Sigmoid colon (tissue), 7 donors: ENCODE measurements around the gene PTCD1. TPM values are rescaled to one million over a fixed set of nuclear protein-coding genes. Genes with fewer than 3 reads are reported as not detected.

Experiments
- DNase-seq: peaks from one replicate; pipeline ENCODE4 v3.0.0-alpha.2; 2019
- H3K27ac ChIP-seq, 4 donors: fragments of 200-600 bp; sonication (generic); one replicate each; pipeline ENCODE4 v1.5.1; 2016 to 2019; ENCODE audit warnings: mild to moderate bottlenecking in 1 of 4
- H3K27me3 ChIP-seq, 3 donors: fragments of 200-600 bp; sonication (generic); one replicate each; pipeline ENCODE4 v1.5.1; 2019; ENCODE audit warnings: mild to moderate bottlenecking in 1 of 3
- H3K36me3 ChIP-seq, 4 donors: fragments of 200-600 bp; sonication (generic); one replicate each; pipeline ENCODE4 v1.5.1; 2016 to 2019
- H3K4me1 ChIP-seq, 4 donors: fragments of 200-600 bp; sonication (generic); one replicate each; pipeline ENCODE4 v1.5.1; 2017 to 2019
- H3K4me3 ChIP-seq, 4 donors: fragments of 200-600 bp; sonication (generic); one replicate each; pipeline ENCODE4 v1.5.1; 2017 to 2019; ENCODE audit warnings: mild to moderate bottlenecking in 2 of 4, moderate library complexity in 1 of 4
- H3K9me3 ChIP-seq, 4 donors: fragments of 200-600 bp in 3 of 4; sonication (generic) in 3 of 4; one replicate each; pipeline versions ENCODE4 v1.5.1 to v1.6.1; 2013 to 2019
- EP300 ChIP-seq, 4 donors: sonication (generic); formaldehyde crosslinking; IDR thresholded peaks; one replicate each; pipeline ENCODE4 v1.6.1; 2017; ENCODE audit warnings: antibody characterized with exemption in 4 of 4
- POLR2A ChIP-seq, 2 donors: fragments of 450-650 bp; IDR thresholded peaks; one replicate each; pipeline ENCODE4 v1.6.1; 2016; ENCODE audit warnings: antibody characterized with exemption in 2 of 2, mild to moderate bottlenecking in 2 of 2, moderate library complexity in 2 of 2
- POLR2AphosphoS5 ChIP-seq, 4 donors: sonication (generic); formaldehyde crosslinking; IDR thresholded peaks; one replicate each; pipeline ENCODE4 v1.6.1; 2017; ENCODE audit warnings: antibody characterized with exemption in 4 of 4
- WGBS, 2 donors: extraction: QIAGEN DNeasy Blood & Tissue Kit; methylation state at CpG; one replicate each; pipeline ENCODE4 v1.1.7; 2013; 5-methylcytosine and 5-hydroxymethylcytosine counted together
- intact Hi-C: fragments of 100-400 bp; cut with DNase I; formaldehyde crosslinking; loops from one replicate; pipeline ENCODE4 v1.15.1; 2023
- polyA plus RNA-seq, 3 donors: library from polyadenylated mRNA; stranded (reverse); fragments of 200-250 nt; gene quantifications; one replicate each; pipeline ENCODE4 v1.2.3, GENCODE V29; 2013
- total RNA-seq, 4 donors: library from RNA; depleted of rRNA; stranded (reverse); fragments of >200 nt; gene quantifications; one replicate each; pipeline ENCODE4 v1.1.0, GENCODE V29; 2016
- TF ChIP-seq, protein P1 (sequence below), 4 experiments: fragments of 450-650 bp in 3 of 4; fragments of 200-600 bp in 1 of 4; IDR thresholded peaks; one replicate each; pipeline ENCODE4 v1.5.1; 2016 to 2019; ENCODE audit warnings: antibody characterized with exemption in 4 of 4, mild to moderate bottlenecking in 3 of 4, moderate library complexity in 2 of 4
- donor health status: healthy with polysubstance abuse.
- donor health status: Bipolar disorder and iron deficiency.
- donor health status: healthy.

The PTCD1 gene
- total and polyA plus RNA-seq, 7 donors = 1.2 to 6.4 (median 5.3) TPM

DNA sequence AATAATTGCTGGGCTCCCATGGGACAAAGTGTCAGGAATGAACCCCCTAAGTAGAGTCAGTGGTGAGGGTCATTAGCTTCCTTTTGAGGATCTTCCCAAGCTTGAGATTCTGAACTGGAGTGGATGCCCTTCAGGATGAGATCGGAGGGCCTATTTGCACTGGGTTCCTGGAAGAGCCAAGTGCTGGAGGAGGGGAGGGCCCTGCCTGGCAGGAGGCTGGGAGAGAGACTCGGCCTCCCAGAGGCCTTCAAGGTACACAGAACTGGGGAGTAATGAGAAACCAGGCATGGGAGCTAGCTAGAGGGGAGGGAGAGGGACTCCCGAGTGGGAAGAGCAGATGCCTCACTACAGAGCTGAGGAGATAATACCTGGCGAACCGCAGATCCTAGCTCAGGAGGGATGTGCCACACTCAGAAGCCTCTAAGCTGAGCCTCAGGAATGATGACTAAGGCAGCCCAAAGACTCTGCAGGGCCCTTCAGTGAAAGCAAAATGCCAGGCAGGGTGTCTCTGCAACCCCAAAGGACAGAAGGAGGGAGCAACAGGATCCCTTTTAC, 39.6 kb downstream of the PTCD1 start:
- Histone ChIP-seq H3K36me3 (peaks cover 16 to 91% (median 56%) of the 10 kb centered on the region in 4 donors), H3K4me3 (no peak overlapping the region), H3K4me1 (peaks cover 0 to 5% (median 2%) of the 10 kb centered on the region in 4 donors), H3K27me3 (no peaks in the 10 kb centered on the region), H3K27ac (no peak overlapping the region), H3K9me3 (no peaks in the 10 kb centered on the region)
- TF ChIP-seq EP300 (IDR thresholded peaks at IDR 0.05) = no peak
- TF ChIP-seq, protein P1, sequence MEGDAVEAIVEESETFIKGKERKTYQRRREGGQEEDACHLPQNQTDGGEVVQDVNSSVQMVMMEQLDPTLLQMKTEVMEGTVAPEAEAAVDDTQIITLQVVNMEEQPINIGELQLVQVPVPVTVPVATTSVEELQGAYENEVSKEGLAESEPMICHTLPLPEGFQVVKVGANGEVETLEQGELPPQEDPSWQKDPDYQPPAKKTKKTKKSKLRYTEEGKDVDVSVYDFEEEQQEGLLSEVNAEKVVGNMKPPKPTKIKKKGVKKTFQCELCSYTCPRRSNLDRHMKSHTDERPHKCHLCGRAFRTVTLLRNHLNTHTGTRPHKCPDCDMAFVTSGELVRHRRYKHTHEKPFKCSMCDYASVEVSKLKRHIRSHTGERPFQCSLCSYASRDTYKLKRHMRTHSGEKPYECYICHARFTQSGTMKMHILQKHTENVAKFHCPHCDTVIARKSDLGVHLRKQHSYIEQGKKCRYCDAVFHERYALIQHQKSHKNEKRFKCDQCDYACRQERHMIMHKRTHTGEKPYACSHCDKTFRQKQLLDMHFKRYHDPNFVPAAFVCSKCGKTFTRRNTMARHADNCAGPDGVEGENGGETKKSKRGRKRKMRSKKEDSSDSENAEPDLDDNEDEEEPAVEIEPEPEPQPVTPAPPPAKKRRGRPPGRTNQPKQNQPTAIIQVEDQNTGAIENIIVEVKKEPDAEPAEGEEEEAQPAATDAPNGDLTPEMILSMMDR (IDR thresholded peaks at IDR 0.05) = no peak
- no peak for TF ChIP-seq POLR2A (IDR thresholded peaks at IDR 0.05)
- TF ChIP-seq POLR2AphosphoS5 (IDR thresholded peaks at IDR 0.05) = no peak
- DNase-seq = no peak
- 83 to 84% methylated on average over 5 of the region's 5 CpGs for WGBS, 2 donors
- intact Hi-C loops = no loop called here

DNA sequence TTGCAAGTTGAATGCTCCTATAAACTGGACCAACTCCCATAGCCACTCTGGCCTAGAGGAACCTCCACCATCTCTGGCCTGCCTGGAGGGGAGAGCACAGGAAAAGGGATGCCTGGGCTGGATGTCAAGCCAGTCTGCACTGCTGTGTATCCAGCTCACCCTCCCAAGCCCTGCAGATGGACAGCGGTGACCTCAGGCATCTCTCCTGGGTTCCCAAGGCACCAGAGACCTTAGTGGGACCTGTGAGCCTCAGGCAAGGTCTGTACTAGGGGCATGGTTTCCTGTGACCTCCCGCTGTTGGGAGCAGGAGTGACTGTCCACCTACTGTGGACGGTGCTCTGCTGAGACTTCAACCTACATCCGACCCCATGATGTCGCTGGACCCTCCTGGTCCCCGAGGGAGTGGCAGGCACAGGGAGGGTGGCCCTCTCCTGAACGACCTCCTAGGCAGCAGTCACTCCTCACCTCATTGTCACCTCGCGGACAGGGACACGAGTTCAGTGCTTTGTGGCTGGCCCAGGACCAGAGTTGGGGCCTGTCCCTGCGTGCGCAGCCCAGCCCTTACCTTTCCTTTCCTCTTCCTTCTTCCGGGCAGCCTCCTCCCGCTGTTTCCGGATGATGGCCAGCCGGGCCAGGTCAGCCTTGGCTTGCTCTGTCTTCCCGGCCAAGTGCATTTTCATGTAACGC, 41.2 kb downstream of the PTCD1 start:
- no peak overlapping the region for H3K4me3 ChIP-seq
- DNase-seq = no peak
- intact Hi-C loops = no loop called here
- peaks cover 13 to 75% (median 45%) of the 10 kb centered on the region in 4 donors for H3K36me3 ChIP-seq
- H3K27ac ChIP-seq = no peak overlapping the region
- H3K9me3 ChIP-seq = no peaks in the 10 kb centered on the region
- 89 to 90% methylated on average over 18 of the region's 18 CpGs for WGBS, 2 donors
- TF ChIP-seq POLR2A (IDR thresholded peaks at IDR 0.05) (no peak), EP300 (IDR thresholded peaks at IDR 0.05) (no peak), POLR2AphosphoS5 (IDR thresholded peaks at IDR 0.05) (no peak)
- TF ChIP-seq, protein P1 (IDR thresholded peaks at IDR 0.05) = no peak
- H3K27me3 ChIP-seq = no peaks in the 10 kb centered on the region
- H3K4me1 ChIP-seq = peaks cover 0 to 17% (median 15%) of the 10 kb centered on the region in 4 donors

DNA sequence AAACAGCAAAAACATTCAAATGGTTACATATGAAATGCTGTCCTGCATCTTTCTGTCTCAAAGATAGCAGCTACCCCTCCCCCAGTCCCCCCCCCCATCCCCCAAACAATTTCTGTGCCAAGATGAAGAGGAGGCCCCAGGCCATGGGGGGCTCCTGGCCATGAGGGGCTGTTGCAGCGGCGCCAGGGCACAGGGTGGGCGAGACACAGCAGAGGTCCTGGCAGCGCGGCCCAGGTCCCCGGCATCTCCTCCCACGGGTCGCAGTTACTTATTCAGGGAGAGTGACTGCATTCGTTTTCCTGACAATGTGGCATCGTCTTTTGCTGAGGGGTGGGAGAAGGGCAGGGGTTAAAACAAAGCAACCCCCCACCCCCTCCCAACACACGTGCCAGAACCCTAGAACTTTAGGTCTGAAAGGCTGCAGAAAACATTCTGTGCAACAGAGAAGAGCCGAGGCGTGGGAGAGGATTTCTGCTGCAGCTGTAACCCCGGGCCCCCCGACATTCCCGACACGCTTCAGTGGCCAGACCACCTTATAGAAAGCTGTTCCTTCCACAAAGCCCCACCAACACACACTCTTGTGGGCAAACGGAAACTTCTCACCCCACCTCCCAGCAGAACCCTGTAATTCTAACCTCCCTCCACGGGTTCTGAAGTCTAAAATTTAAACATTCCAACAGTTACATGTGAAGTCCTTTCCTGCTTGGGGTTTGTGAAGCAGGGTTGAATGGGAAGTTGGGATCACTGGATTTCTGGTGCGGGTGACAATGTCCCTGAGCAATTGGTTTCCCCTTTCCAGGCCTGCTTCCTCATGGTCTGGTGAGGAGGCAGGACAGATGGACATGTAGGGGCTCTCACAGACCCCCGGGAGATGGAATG, 41.9 kb downstream of the PTCD1 start:
- intact Hi-C loops = no loop called here
- WGBS, 2 donors = 84 to 89% methylated on average over 21 of the region's 21 CpGs
- TF ChIP-seq, protein P1 (IDR thresholded peaks at IDR 0.05) = no peak
- TF ChIP-seq POLR2A (IDR thresholded peaks at IDR 0.05) (no peak), EP300 (IDR thresholded peaks at IDR 0.05) (no peak), POLR2AphosphoS5 (IDR thresholded peaks at IDR 0.05) (no peak)
- H3K36me3 ChIP-seq = peaks cover 8 to 68% (median 38%) of the 10 kb centered on the region in 4 donors
- no peak overlapping the region for H3K4me3 ChIP-seq
- peaks cover 0 to 22% (median 19%) of the 10 kb centered on the region in 4 donors for H3K4me1 ChIP-seq
- H3K27me3 ChIP-seq = no peaks in the 10 kb centered on the region
- H3K27ac ChIP-seq = no peak overlapping the region
- no peak for DNase-seq
- H3K9me3 ChIP-seq = no peaks in the 10 kb centered on the region

DNA sequence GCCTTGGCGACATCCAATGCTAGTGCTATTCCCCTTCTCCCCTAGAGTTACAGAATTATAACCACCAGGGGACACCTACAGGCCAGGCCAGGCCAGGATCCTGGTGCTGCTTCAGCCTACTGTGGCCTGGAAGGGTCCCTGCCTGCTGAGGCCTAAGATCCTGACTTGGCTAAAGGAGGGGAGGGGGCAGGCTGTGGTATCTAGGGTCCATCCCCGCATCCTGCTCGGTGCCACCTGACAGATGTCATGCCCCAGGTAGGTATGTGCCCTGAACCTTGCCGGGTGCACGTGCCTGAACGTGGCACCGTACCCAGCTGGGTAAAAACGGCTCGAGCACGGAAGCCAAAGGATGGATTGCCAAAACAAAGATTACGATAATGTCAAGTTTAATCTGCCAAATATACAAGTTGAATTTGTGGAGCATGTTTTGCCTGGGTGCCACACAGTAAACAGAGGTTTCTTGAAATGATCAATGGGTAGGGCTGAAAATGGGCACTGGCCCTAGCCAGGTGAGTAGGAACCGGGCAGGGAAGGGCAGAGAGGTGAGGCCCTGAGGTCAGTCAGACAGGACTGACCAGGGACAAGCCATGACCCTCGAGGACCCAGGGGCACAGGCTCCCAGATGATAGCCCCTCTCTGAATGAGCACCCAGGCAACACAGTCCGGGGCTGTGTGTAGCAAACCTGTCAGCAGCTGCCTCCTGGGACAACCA, 42.8 kb downstream of the PTCD1 start:
- Histone ChIP-seq H3K27ac (no peak overlapping the region), H3K27me3 (no peaks in the 10 kb centered on the region), H3K4me3 (no peak overlapping the region), H3K36me3 (peaks cover 8 to 65% (median 34%) of the 10 kb centered on the region in 4 donors), H3K9me3 (no peaks in the 10 kb centered on the region), H3K4me1 (peaks cover 0 to 22% (median 19%) of the 10 kb centered on the region in 4 donors)
- intact Hi-C loops = no loop called here
- WGBS, 2 donors = 92 to 93% methylated on average over 14 of the region's 14 CpGs
- TF ChIP-seq, protein P1 (IDR thresholded peaks at IDR 0.05) = no peak
- TF ChIP-seq EP300 (IDR thresholded peaks at IDR 0.05) = no peak
- no peak for TF ChIP-seq POLR2A (IDR thresholded peaks at IDR 0.05)
- TF ChIP-seq POLR2AphosphoS5 (IDR thresholded peaks at IDR 0.05) = no peak
- DNase-seq = no peak
